Vagina (tissue), 2 donors: ENCODE data around the gene FAM117B.

Experiments
- POLR2A ChIP-seq, 2 donors: fragments of 450-650 bp; IDR thresholded peaks; one replicate each; pipeline ENCODE4 v1.6.1; 2017; ENCODE audit warnings: antibody characterized with exemption in 2 of 2, mild to moderate bottlenecking in 2 of 2, moderate library complexity in 2 of 2
- POLR2AphosphoS5 ChIP-seq, 2 donors: sonication (generic); formaldehyde crosslinking; IDR thresholded peaks; one replicate each; pipeline ENCODE4 v1.9.0; 2017; ENCODE audit warnings: antibody characterized with exemption in 2 of 2, mild to moderate bottlenecking in 2 of 2, low read depth in 1 of 2; ENCODE audit not compliant: insufficient read depth in 1 of 2
- TF ChIP-seq, protein P1 (sequence below), 3 experiments: fragments of 450-650 bp in 2 of 3; fragments of 200-600 bp in 1 of 3; sonication (generic) in 1 of 3; IDR thresholded peaks; one replicate each; pipeline ENCODE4 v1.5.1; 2017 to 2019; ENCODE audit warnings: antibody characterized with exemption in 3 of 3, mild to moderate bottlenecking in 2 of 3, moderate library complexity in 2 of 3

DNA sequence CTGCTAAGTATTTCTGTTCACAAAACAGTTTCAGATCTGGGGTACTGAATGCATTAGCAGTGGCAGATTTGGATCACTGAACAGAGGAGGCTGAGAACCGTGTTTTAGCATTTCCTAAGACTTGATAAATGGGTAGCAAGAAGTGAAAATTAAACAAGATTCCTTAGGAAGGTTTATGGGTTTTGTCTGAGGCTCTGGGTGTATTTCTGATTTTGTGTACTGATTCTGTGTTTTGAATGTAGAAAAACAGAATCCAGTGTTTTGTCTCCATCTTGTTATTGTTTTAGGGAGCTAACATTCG, 1.4 kb downstream of the FAM117B start:
- TF ChIP-seq, protein P1, sequence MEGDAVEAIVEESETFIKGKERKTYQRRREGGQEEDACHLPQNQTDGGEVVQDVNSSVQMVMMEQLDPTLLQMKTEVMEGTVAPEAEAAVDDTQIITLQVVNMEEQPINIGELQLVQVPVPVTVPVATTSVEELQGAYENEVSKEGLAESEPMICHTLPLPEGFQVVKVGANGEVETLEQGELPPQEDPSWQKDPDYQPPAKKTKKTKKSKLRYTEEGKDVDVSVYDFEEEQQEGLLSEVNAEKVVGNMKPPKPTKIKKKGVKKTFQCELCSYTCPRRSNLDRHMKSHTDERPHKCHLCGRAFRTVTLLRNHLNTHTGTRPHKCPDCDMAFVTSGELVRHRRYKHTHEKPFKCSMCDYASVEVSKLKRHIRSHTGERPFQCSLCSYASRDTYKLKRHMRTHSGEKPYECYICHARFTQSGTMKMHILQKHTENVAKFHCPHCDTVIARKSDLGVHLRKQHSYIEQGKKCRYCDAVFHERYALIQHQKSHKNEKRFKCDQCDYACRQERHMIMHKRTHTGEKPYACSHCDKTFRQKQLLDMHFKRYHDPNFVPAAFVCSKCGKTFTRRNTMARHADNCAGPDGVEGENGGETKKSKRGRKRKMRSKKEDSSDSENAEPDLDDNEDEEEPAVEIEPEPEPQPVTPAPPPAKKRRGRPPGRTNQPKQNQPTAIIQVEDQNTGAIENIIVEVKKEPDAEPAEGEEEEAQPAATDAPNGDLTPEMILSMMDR (IDR thresholded peaks at IDR 0.05) = no peak
- TF ChIP-seq POLR2A (IDR thresholded peaks at IDR 0.05) (no peak), POLR2AphosphoS5 (IDR thresholded peaks at IDR 0.05; ENCODE audit: insufficient read depth in 1 of 2, low read depth in 1 of 2) (no peak)
